ENCODE results near the gene CDC42EP2.

Gene CDC42EP2

DNA sequence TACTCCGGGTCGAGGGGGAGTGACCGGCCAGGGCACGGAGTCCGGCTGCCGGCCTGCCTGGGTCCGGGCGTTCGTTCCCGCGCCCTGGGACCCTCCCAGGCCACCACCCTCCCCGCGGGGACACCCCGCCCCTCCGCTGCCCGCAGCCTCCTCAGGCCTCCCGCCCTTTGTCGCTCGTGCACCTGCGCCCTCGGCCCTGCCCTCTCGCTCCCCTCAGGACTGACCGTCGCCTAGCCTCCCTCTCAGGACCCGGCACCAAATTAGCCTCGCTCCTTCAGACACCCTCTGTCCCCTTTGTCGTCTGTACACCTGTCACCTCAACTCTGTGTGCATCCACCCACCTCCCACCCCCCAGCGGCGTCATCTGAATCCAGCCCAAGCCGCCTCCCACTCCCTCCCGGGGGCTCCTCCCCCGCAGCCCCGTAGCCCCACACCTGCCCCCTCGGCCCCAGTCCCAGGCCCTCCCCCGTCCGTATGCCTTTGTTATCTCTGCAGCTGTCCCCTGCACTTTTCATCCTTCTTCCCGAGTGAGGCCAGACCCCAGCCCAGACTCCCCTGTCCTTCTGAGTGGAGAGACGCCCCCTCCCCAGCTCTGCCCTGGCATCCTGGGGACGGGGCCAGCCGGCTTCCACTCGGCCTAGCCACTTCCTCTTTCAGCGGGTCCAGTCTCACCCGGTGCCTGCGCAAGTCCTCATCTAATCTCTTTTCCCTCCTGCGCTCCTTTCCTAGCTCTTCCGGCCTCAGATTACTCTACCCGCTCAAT lies 40.5 kb downstream of the CDC42EP2 start:
- DNase-seq: no peak

GRCh38 chr11:65355776-65356393 lies 41.2 kb downstream of the CDC42EP2 start:
- DNase-seq: peak; percentile 72

DNA sequence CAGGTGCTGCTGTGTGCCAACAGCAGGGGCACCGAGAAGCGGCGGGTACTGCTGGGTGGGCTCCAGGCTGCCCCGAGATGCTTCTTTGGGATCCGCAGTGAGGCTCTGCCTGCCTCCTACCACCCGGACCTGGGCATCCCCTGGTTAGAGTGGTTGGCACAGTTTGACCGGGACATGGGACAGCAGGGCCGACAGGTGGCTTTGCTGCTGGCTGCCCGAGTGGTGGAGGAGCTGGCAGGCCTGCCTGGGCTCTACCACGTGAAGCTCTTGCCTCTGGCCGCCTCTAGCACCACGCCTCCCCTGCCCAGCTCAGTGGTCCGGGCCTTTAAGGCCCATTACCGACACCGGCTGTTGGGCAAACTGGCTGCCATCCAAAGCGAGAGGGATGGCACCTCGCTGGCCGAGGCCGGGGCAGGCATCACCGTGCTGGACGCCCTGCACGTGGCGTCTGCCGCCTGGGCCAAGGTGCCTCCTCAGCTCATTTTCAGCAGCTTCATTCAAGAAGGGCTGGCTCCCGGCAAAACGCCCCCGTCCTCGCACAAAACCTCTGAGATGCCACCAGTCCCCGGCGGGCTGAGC lies 41.8 kb downstream of the CDC42EP2 start:
- no peak for DNase-seq

DNA sequence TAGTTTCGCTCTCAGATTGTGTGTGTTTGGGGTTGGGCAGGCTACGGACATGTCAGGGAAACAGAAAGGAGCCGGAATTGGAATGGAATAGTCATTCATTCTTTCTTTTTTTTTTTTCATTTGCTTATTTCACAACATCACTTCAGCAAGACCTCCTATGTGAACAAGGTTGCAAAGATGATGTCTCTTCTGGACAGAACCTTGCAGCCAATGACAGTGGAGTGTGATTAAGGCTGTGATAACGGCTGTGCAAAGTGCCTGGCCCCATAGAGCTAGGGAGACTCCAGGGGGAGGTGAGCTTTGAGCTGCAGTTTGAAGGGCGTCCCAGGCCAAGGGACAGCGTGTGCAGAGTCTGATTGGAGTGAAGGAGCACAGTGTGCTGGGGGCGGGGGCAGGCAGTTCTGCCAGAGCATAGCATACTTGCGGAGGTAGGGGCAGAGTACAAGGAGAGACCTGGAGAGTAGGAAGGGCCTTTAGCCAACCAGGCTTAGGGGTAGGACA lies 43.2 kb downstream of the CDC42EP2 start:
- no peak for DNase-seq

DNA sequence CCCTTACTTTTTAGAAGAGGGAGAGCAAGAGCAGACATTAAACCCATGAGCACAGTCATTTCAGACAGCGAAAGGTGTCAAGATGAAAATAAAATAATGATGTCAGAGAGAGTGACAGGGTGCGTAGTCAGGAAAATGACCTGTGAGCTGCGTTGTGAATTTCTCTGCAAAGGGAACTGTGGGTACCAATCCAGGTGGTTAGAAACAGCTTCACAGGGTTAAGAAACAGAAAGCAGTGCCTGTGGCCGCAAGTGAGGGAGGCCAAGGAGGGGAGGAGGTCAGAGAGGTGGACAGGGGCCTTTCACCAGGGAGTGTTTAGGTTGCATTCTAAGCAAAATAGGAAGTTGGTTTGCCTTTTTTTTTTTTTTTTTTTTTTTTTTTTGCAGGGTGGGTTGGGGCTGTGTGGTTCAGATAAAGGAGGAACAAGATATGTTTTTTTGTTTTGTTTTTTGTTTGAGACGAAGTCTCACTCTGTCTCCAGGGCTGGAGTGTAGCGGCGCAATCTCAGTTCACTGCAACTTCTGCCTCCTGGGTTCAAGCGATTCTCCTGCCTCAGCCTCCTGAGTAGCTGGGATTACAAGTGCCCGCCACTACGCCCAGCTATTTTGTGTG lies 47.8 kb downstream of the CDC42EP2 start:
- no peak for DNase-seq

GRCh38 chr11:65362966-65363365 lies 48.3 kb downstream of the CDC42EP2 start:
- DNase-seq: no peak

- no peak for DNase-seq
These were observed 49.1 kb downstream of the CDC42EP2 start for GRCh38 chr11:65363770-65364169.

DNA sequence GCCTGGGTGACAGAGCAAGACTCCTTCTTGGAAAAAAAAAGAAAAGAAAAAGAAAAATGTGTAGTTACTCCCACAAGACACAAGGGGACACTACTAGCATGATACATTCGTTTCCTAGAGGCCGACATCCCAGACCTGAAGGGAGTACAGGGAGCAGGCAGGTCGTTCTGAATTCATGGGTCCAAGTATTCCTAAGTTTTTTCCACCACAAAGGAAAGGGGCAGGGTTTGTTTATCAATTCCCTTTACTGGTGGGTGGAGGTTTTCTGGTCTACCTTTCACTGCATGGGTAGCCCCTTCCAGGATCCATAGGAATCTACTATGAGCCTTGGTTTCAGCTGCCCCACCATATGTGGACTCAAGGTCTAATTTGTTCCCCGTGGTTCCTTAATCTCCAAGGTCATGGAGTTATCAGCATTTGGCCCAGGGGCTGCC lies 51.7 kb downstream of the CDC42EP2 start:
- peak; percentile 55 for DNase-seq

DNA sequence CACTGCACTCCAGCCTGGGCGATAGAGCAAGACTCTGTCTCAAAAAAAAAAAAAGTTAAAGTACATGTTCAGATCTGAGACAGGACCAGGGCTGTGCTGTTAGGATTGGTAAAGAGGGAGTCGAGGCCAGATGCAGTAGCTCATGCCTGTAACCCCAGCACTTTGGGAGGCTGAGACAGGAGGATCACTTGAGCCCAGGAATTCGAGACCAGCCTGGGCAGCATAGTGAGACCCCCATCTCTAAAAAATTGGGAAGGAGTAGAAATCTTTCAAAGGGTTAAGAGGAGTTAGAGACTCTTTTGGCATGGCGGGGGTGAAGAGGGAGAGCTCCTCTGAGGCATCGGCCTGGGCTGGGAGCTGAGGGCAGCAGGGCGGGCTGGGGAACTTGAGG lies 56.0 kb downstream of the CDC42EP2 start:
- DNase-seq: no peak
